GM21723 (cell line): ENCODE results near the gene MYO3B.
A peak's percentile ranks its signal among the peaks of the same experiment; 100 is the strongest.

Experiments used
- ATAC-seq: cut with Tn5 transposase; IDR thresholded peaks from one replicate; pipeline ENCODE4 v1.9.1; 2021; ENCODE audit warnings: mild to moderate bottlenecking, moderate library complexity; ENCODE audit not compliant: unreplicated experiment

Gene MYO3B

GRCh38 chr2:170498619-170499018 is 320.7 kb downstream of the MYO3B start:
- no peak for ATAC-seq

GRCh38 chr2:170500104-170500503 is 322.2 kb downstream of the MYO3B start:
- no peak for ATAC-seq

GRCh38 chr2:170500770-170501169 is 322.8 kb downstream of the MYO3B start:
- no peak for ATAC-seq

GRCh38 chr2:170501421-170502043 is 323.6 kb downstream of the MYO3B start:
- ATAC-seq = no peak

- no peak for ATAC-seq
Measured at GRCh38 chr2:170502361-170503130, 324.6 kb downstream of the MYO3B start.

- ATAC-seq = no peak
Measured at GRCh38 chr2:170503563-170503962, 325.6 kb downstream of the MYO3B start.

- no peak for ATAC-seq
Measured at GRCh38 chr2:170503971-170504809, 326.2 kb downstream of the MYO3B start.

- no peak for ATAC-seq
Measured at GRCh38 chr2:170504810-170505145, 326.8 kb downstream of the MYO3B start.

GRCh38 chr2:170505631-170506275 is 327.8 kb downstream of the MYO3B start:
- no peak for ATAC-seq

GRCh38 chr2:170509452-170510193 is 331.7 kb downstream of the MYO3B start:
- ATAC-seq = no peak

GRCh38 chr2:170512266-170512665 is 334.3 kb downstream of the MYO3B start:
- ATAC-seq = no peak

GRCh38 chr2:170514140-170514539 is 336.2 kb downstream of the MYO3B start:
- ATAC-seq = no peak

GRCh38 chr2:170517538-170517937 is 339.6 kb downstream of the MYO3B start:
- ATAC-seq = no peak

GRCh38 chr2:170518911-170519310 is 341.0 kb downstream of the MYO3B start:
- ATAC-seq = no peak

- ATAC-seq = no peak
Measured at GRCh38 chr2:170521299-170521698, 343.4 kb downstream of the MYO3B start.

GRCh38 chr2:170523506-170523905 is 345.6 kb downstream of the MYO3B start:
- no peak for ATAC-seq

GRCh38 chr2:170524828-170525565 is 347.1 kb downstream of the MYO3B start:
- peak; percentile 65 for ATAC-seq

GRCh38 chr2:170525566-170525900 is 347.6 kb downstream of the MYO3B start:
- no peak for ATAC-seq

GRCh38 chr2:170530284-170530745 is 352.4 kb downstream of the MYO3B start:
- ATAC-seq = no peak
